Measurements from ENCODE around the gene SYT5.
A peak's percentile ranks its signal among the peaks of the same experiment; 100 is the strongest.

SYT5 gene

GRCh38 chr19:55186080-55186479, 6.0 kb upstream of the SYT5 start:
- no peak overlapping the region for H3K4me3 ChIP-seq (replicated peaks; ENCODE audit: low read depth, low read length)
- no peak for TF ChIP-seq CTCF (IDR thresholded peaks at IDR 0.05; ENCODE audit: low read depth, low read length, missing control alignments)
- no peak for DNase-seq (ENCODE audit: extremely low read depth, low read depth)

- no peak for DNase-seq (ENCODE audit: extremely low read depth, low read depth)
- H3K4me3 ChIP-seq (replicated peaks; ENCODE audit: low read depth, low read length), result no peak overlapping the region
- TF ChIP-seq CTCF (IDR thresholded peaks at IDR 0.05; ENCODE audit: low read depth, low read length, missing control alignments), result no peak
Observed at GRCh38 chr19:55181740-55182139, 1.7 kb upstream of the SYT5 start.

GRCh38 chr19:55178781-55179599, 1.1 kb downstream of the SYT5 start:
- H3K4me3 ChIP-seq (replicated peaks; ENCODE audit: low read depth, low read length), result peak overlapping the region; percentile 15
- TF ChIP-seq CTCF (IDR thresholded peaks at IDR 0.05; ENCODE audit: low read depth, low read length, missing control alignments), result no peak
- no peak for DNase-seq (ENCODE audit: extremely low read depth, low read depth)

- no peak overlapping the region for H3K4me3 ChIP-seq (replicated peaks; ENCODE audit: low read depth, low read length)
- no peak for TF ChIP-seq CTCF (IDR thresholded peaks at IDR 0.05; ENCODE audit: low read depth, low read length, missing control alignments)
- DNase-seq (ENCODE audit: extremely low read depth, low read depth), result no peak
Observed at GRCh38 chr19:55176076-55176475, 4.0 kb downstream of the SYT5 start.

GRCh38 chr19:55175117-55175867, 4.8 kb downstream of the SYT5 start:
- DNase-seq (ENCODE audit: extremely low read depth, low read depth), result no peak
- H3K4me3 ChIP-seq (replicated peaks; ENCODE audit: low read depth, low read length), result no peak overlapping the region

More at GRCh38 chr19:55175117-55175867, 4.8 kb downstream of the SYT5 start:
- TF ChIP-seq CTCF (IDR thresholded peaks at IDR 0.05; ENCODE audit: low read depth, low read length, missing control alignments), result no peak
